Breast epithelium (tissue), 3 donors: Measurements from ENCODE around the gene ELOB.

Experiments used
- CTCF ChIP-seq, 3 donors: fragments of 450-650 bp; IDR thresholded peaks; one replicate each; pipeline ENCODE4 v1.5.1; 2016 to 2017; ENCODE audit warnings: antibody characterized with exemption in 3 of 3, mild to moderate bottlenecking in 3 of 3, moderate library complexity in 3 of 3
- POLR2A ChIP-seq: fragments of 450-650 bp; IDR thresholded peaks from one replicate; pipeline ENCODE4 v1.6.1; 2016; ENCODE audit warnings: antibody characterized with exemption, mild to moderate bottlenecking, moderate library complexity
- POLR2AphosphoS5 ChIP-seq, 3 donors: sonication (generic); formaldehyde crosslinking; IDR thresholded peaks; one replicate each; pipeline ENCODE4 v1.6.1; 2017; ENCODE audit warnings: antibody characterized with exemption in 3 of 3

- TF ChIP-seq CTCF (IDR thresholded peaks at IDR 0.05) (no peak), POLR2A (no peak), POLR2AphosphoS5 (IDR thresholded peaks at IDR 0.05) (no peak)
These were observed 33.9 kb downstream of the ELOB start for GRCh38 chr16:2743007-2743810.
